GM18511 (cell line): Measurements from ENCODE around the gene LRRC74A.
A peak's percentile ranks its signal among the peaks of the same experiment; 100 is the strongest.

Experiments
- ATAC-seq: cut with Tn5 transposase; IDR thresholded peaks from one replicate; pipeline ENCODE4 v1.9.1; 2021; ENCODE audit warnings: mild to moderate bottlenecking, moderate library complexity; ENCODE audit not compliant: unreplicated experiment

LRRC74A gene

DNA sequence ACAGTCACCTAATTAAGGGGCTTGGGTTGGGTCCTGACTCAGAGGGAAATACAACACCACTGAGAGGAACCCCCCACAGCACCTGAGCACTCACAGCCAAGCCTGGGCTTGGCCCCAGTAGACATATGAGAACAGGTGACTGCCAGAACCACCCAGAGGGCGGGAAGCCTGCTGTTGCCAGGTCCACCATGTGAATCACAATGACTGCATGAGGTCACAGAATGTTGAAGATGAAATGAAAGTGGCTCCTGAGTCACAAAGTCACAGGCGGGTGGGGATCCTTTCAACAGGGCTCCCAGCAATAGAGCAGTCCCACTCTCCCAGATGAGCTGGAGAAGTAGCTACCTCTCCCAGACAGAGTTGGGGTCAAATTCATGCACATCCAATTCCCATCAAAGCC is at the start of gene LRRC74A:
LRRC74A (plus strand) TSS at position 287 of the 400 bp plus-strand sequence. CDS start 290 bp downstream, outside the sequence.
- ATAC-seq: no peak

DNA sequence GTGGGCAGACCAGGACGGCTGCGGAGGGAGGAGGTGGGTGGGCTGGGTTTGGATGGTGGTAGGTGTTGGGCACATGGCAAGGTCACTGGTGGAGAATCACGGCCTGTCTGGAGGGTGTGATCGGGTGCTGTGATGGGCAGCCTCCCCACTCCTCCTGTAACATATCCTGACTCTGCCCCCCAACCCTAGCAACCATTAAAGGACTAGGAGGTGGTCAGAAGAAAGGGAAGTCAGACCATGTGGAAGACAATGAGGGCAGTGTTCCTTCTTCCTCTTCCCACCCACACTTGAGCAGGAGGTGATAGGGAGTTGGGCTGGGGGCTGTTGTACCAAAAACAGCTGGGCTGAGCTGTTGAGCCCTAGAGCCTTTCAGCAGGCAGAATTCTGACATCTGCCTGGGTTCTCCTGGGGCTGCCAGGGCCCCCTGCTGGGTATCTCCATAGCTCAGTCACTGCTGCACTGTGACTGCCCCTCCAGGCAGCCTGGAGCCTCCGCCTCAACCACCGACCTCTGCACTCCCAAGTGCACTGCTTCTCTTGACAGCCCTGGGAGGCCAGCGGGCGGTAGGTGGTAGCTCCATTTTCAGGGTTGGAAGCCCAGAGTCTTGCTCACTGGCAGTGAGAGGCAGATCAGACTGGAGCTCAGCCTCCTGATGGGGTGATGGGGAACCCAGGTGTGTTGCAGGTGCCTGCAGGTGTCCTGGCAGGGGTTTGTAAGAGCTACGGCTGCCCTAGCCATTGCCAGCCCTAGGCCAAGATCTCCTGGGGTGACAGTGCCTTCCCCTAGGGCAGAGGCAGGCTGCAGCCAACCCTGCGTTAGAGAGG is 49.6 kb upstream of the LRRC74A start:
- ATAC-seq: no peak

DNA sequence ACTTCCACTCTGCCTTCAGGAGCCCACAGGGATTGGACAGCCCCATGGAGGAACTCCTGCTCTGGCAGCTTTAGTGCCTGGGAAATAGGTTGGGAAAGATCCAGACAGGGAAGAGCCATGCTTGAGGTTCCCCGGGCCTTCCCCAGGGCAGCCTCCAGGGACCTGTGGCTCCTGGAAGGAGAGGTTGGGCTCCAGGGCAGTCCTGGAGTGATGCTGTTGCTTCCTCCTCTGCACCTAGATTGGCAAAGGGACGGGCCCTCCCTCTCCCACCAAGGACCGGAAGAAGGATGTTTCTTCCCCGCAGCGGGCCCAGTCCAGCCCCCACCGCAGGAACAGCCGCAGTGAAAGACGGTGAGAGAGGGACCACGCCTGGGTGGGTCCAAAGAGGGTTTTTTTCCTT is 48.5 kb upstream of the LRRC74A start:
- no peak for ATAC-seq

DNA sequence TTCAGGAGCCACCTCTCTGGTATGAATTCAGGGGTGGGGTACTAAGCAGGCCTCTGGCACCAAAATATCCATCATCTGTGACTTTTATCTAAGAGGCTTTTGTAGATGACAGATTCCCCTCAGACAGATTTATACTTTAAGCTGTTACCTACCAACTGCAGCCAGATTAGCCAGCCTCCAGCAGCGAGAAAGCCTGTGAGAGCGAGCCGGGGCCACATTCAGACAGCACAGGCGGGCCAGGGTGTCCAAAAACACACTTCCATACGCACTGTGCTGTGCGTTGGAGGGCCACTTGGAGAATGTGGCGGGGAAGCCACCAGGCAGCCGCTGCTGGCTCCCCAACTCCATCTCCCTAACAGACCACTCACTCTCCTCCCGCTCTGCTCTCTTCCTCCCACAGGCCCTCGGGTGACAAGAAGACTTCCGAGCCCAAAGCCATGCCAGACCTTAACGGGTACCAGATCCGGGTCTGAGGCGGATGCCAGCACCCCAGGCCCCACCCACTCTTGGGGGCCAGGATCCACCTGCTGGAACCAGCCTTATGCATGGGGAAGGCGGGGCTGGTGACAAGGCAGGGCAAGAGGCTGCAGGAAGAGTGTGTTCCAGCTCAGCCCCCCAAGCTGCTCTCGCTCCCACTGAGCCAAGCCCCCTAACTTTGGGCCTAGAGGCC is 47.5 kb upstream of the LRRC74A start:
- no peak for ATAC-seq

DNA sequence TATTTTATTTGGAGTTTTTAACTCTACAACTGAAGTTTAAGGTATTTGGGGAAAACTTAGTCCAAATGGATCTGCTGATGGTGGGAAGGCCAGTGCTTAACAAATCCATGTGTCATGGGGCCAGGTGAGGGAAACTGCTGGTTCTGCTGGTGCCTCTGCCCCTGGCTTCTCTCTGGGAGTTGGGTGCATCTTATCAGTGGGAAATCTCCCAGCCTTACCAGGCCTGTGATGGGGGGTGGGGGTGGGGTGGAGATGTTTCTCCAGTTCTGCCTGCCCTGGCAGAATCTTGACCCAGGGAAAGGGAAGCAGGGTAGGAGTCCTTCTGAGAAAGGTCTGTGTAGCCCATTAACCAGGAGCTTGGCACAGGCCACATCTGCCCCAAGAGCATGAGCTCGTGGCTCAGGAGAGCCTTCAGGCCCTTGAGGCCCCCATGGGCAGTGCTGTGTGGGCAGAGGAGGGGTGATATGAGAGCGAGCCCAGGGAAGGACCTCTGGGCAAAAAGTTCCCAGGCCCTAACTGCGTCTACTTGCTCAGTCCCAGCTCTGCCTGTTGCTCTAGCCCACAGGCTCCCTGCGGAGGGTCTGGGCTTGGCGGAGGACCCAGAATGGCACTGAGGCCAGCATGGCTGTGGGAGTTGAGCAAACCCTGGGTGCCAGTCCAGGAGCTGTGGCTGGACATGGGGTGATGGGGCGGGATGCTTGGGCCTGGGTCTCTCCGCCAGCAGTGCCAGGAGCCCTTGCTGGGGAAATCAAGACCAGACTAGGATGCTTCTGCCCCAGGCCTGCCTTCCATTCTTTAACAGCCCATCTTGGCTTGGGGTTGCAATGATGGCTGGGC is 46.8 kb upstream of the LRRC74A start:
- ATAC-seq: no peak

DNA sequence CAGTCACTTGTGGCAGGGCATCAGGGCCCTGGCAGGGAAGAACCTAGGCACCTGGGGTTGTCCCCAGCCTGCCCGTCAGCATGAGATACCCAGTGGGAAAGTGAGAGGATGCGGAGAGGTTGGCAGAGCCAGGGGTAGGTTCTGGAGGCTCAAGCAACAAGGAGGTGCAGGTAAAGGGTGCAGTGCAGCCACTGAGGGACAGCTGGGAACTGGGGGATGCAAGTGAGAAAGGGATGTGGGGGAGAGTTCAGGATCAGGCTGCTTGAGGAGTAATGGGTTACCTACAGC is 46.2 kb upstream of the LRRC74A start:
- no peak for ATAC-seq

DNA sequence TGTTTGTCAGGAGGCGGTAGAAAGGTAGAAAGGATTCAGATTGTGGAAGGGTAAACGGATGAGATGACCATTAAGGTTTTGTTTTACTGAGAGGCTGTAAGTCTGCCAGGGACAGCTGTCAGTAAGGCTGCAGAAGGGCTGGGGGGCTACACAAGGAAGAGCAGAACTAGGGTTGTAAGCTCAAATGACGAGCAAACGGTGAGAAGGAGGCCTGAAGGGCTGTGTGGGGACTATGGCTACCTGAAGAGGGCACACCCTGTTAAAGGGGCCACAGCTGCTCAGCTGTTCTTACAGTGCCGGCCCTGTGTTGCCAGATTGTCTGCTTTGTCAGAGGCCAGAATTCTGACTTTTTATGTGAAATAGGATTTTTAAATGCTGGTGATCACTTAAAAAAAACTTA is 45.8 kb upstream of the LRRC74A start:
- ATAC-seq: no peak

DNA sequence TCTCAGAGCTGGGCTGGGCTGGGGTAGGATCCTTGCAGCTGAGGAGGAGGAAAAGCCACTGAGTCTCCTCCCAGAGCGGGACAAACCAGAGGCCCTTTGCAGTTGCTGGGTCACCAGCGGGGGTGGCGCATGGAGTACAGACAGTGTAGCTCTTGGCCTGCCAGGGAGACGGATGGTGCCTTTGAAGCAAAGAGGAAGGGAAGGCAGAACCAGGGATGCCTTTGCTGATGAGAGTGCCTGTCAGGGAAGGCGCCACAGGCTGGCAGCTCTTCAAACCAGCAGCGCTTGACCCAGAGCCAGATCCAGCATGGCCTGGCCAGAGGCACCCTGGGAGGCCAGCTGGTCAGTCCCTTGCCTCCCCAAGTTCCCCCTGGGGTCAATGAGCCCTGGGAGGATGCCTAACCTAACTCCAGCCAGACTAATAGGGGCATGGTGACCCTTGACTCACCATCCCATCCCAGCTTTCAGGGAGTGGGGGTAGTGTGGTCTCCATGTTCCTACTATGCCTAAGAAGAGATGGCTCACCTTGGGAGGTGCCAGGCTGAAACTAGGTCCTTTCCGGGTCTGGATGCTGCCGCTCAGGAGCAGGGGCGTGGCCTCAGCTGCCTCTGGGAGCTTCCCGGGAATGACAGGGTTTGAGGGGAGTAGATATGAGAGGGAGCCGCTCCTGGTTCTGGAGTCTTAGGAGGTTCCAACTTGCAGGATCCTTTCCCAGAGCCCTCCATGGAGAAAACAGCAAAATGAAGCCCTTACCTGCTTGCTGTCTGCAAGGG is 45.1 kb upstream of the LRRC74A start:
- no peak for ATAC-seq

DNA sequence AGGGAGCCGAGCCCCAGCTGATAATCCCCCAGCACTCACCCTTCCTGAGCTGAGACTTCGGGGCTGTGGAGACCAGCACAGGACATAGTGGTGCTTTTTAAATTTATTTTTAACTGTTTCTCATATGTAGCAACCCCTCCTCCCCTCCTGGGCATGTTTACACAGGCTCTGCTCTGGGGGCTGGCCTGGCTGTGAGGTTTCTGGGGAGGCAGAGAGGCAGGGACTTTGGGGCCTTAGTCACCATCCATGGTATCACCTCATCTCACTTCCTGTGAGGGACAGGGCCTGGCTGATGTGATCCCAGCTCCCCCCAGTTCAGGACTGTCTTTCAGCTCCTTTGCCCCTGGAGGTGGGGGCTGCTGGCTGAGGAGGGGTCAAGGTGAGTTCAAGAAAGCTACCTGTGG is 44.6 kb upstream of the LRRC74A start:
- no peak for ATAC-seq

DNA sequence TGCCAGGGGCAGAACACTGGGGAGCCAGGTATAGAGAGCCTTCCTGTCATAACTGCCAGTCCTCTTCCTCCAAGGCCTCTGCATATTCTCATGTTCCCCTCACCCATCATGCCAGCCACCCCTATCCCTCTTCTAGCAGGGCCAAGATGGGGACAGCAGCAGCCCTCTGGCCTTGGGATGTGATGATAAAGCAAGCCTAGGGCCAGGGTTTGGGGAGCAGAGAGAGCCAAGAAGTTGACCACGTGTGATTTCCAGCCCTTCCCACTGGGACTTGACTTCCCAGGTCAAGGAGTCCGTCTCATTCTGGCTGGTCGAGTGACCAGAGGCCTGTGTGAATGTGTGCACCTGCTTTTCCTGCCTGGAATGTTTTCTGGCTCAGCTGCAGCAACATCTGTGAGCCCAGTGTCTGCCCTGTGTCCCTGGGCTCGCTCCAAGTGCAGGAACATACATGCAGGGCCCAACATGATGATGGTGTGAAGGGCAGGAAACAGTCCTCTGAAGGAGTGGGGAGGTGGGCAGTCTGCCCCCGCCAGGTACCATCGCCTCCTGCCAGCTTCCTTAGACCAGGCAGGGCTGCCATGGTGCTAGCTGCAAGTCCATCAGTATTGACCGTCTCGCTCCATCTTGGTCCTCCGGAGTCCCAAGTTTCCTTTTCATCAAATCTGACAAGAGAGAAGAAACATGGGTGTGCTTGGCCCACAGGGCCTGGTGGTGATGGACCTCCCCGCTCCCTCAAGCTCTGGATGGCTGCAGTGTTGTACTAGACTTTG is 43.9 kb upstream of the LRRC74A start:
- no peak for ATAC-seq

DNA sequence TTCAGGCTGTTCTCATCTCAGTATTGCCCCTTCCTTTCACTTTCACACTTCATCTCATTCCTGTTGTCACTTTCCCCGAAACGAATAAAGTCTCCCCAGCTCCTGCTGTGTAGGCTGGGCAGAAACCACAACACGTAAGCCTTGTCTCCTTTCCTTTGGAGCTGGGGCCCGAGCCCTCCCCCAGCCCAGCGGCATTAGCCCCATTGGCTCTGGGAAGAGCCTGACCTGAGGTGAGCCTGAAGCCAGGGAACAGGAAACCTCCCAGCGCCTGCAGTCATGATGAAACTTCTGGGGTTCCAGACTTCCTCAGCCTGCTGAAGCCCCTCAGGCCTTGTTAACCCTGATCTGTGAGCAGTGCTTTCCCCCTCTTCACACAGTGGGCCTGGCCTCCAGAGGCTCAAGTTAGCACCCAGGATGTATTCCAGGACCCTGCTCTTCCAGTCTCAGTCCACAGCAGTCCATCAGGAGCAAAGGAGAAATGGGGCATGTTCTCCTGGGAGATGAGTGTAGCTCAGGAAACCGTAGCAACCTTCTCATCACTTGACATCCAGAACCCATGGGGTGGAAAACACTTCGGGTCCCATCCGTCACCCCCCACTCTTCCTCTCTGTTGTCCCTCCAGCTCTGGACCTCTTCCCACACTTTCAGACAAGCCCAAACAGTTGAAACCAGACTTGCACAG is 43.2 kb upstream of the LRRC74A start:
- ATAC-seq: no peak

DNA sequence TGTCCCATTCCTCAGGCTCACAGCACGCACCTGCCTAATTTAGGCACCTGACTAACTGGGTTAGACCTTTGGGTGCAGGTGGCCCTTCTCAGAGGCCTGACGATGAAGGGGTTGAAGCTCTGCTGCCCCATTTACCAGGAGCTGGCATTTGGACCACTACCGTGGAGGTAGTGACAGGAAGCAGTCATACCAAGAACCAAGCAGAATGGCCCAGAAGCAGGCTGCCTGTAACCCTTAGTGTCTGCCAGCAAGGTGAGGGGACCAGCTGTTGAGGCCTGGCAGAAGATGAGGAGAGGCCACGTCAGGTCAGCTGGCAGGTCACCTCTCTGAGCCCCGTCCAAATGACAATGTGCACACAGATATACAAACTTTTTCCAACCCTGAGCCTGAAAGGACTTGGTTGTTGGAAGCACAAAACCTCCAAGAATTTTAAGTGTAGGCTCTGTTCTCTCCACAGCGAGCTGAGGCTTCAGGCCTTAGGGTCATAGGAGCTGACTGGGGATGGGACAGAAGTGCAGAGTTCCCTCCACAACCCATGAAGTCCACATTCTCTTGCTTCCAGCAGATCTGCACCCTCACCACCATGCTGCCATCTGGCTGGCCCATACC is 41.8 kb upstream of the LRRC74A start:
- ATAC-seq: no peak

DNA sequence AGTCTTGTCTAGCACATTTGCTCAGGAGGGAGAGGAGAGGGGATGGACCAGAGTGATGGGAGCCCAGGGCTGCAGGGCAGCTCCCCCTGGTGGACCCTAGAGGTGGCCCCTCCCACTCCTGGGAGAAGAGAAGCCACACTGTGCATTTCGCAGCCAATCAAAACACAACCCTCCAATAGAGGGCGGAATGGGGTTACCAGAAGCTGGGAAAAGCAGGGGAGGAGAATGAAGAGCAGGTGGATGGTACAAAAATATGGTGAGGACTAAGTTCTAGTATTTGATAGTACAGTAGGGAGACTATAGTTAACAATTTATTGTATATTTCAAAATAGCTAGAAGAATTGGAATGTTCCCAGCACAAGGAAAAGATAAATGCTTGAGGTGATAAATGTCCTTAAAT is 41.3 kb upstream of the LRRC74A start:
- ATAC-seq: peak; percentile 78

DNA sequence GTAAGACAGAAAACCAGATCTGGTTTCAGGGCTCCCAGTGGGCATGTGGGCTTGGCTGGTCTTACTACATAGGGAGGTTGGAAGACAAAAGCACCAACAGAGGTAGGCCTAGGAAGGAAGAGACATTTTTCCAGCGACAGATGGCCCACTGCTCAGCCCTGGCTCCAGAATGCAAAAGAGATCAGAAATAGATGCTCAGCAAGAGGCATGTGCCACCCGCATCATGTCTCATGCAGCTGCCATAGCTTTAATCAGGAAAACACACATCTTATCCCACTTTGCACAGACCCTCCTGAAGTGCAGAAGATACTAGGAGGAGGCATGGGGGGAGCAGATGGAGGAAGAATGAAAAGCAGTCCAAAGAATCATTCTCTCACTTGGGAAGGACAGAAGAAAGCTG is 39.6 kb upstream of the LRRC74A start:
- no peak for ATAC-seq

DNA sequence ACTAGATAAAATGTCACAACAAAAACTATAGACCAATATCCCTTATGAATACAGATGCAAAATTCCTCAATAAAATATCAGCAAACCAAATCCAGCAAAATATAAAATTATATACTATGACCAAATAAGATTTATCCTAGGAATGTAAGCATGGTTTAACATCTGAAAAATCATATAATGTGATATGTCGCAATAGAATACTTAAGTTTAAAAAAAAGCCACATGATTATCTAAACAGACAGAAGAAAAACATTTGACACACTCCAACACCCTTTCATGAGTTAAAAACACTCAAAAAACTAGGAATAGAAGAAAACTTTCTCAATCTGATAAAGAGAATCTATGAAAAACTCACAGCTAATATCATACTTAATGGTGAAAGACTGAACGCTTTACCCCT is 33.8 kb upstream of the LRRC74A start:
- no peak for ATAC-seq

DNA sequence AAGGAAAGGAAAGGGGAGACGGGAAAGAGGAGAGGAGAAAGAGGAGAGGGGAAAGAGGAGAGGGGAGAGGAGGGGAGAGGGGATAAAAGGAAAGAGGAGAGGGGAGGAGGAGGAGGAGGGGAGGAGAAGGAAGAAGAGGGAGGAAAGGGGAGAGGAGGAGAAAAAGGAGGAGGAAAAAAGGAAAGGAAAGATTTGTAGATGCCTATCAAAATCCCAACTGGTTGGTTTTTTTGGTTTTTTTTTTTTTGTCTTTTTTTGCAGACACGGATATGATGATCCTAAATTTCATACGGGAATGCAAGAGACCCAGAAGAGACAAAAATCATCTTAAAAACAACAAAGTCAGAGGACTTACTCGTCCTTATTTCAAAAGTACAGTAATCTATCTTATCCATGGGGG is 32.9 kb upstream of the LRRC74A start:
- no peak for ATAC-seq

DNA sequence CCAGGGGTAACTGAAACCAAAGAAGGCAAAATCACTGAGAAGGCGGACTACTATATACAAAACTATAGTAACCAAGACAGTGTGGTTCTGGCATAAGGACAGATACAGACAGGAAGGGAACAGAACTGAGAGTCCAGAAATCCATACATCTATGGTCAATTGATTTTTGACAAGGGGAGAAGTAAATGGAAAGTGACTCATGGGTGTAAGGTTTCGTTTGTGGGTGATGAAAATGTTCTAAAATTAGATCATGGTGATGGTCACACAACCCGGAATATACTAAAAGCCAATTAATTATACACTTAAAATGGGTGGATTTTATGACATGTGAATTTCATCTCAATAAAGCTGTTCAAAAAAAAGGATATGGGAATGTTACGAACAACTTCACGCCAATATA is 32.3 kb upstream of the LRRC74A start:
- no peak for ATAC-seq

DNA sequence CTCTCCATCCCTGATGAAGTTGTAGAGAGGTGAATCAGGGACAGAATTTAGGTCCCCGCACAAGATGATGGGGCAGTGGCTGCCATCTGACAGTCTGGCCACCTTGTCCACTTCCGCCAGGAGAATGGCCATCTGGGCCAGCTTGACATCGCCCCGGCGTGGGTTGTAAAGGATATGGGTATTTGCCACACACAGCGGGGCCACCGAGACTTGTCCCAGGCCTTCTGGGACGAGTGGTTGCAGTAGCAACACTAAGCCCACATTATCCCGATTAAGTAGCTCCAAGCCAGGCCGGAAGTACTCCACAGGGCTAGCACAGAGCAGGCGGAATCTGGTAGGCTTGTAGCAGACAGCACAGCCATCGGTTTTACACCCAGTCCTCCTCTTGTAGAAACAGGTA is 19.8 kb upstream of the LRRC74A start:
- ATAC-seq: no peak

DNA sequence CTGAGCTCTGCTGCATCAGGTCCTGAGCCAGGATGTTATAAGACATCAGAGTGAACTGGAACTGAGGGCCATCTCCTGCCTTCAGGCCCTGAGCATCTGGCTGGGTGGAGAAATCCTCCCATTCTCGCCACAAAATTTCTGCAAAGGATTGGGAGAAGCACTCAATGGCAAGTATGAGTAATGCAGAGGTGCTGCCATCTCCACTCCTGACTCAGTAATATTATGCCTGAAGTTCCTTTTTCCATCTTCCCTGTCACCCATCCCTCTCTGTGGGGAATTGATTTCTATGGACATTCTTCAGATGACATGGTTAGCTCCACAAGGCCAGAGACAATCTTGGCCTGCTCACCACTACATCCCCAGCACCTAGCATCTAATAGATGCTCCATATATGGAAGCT is 18.2 kb upstream of the LRRC74A start:
- ATAC-seq: no peak
